Nephron (organoid): ENCODE measurements around the gene ZNF672.
"Not testable (repeated sequence)": the region's sequence is repeated elsewhere in the genome, so short reads cannot be mapped to it uniquely, and the experiment has no call there.

Source experiments
- H3K27ac Mint-ChIP-seq, 3 experiments: 2 replicates each; pipeline ENCODE4 v1.8.0; 2020; ENCODE audit warnings: mixed read lengths in 3 of 3, mild to moderate bottlenecking in 2 of 3, moderate library complexity in 1 of 3
- H3K27me3 Mint-ChIP-seq: 2 replicates; pipeline ENCODE4 v1.8.0; 2021; ENCODE audit warnings: low read depth, mild to moderate bottlenecking, moderate library complexity, mixed read lengths
- H3K36me3 Mint-ChIP-seq: 2 replicates; pipeline ENCODE4 v1.8.0; 2020; ENCODE audit warnings: low read depth, mixed read lengths
- H3K4me1 Mint-ChIP-seq: 2 replicates; pipeline ENCODE4 v1.8.0; 2020; ENCODE audit warnings: mixed read lengths
- H3K4me3 Mint-ChIP-seq, 3 experiments: 2 replicates each; pipeline ENCODE4 v1.8.0; 2020; ENCODE audit warnings: mild to moderate bottlenecking in 3 of 3, mixed read lengths in 3 of 3, moderate library complexity in 2 of 3
- H3K9me3 Mint-ChIP-seq: 2 replicates; pipeline ENCODE4 v1.8.0; 2020; ENCODE audit warnings: mixed read lengths
- TF ChIP-seq, protein P1 (sequence below), 3 experiments: fragments of 200-600 bp; sonication (generic); IDR thresholded peaks; one replicate each; pipeline ENCODE4 v1.5.0; 2021; ENCODE audit warnings: antibody characterized with exemption in 3 of 3; ENCODE audit not compliant: unreplicated experiment in 3 of 3

Gene ZNF672

DNA sequence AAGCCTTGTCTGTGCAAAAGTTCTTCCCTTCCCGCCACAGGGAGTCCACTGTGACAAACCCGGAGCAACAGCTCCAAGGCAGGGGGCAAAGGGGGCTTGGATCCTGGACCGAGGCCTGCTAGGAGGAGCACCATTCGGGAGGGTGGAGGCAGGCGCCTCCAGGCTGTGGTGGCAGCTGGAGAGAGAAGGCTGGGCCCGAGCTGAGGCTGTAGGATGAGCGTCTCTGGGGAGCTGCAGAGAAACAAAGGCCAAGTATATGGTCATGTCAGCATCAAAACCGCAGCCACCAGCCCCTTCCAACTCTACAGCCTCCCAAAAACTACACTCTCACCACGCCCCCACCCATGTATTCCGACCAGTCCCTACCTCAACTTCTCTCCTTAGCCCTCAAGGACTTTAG, 12.9 kb upstream of the ZNF672 start:
- TF ChIP-seq, protein P1, sequence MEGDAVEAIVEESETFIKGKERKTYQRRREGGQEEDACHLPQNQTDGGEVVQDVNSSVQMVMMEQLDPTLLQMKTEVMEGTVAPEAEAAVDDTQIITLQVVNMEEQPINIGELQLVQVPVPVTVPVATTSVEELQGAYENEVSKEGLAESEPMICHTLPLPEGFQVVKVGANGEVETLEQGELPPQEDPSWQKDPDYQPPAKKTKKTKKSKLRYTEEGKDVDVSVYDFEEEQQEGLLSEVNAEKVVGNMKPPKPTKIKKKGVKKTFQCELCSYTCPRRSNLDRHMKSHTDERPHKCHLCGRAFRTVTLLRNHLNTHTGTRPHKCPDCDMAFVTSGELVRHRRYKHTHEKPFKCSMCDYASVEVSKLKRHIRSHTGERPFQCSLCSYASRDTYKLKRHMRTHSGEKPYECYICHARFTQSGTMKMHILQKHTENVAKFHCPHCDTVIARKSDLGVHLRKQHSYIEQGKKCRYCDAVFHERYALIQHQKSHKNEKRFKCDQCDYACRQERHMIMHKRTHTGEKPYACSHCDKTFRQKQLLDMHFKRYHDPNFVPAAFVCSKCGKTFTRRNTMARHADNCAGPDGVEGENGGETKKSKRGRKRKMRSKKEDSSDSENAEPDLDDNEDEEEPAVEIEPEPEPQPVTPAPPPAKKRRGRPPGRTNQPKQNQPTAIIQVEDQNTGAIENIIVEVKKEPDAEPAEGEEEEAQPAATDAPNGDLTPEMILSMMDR (IDR thresholded peaks at IDR 0.05; ENCODE audit: unreplicated experiment in 3 of 3): no peak
- Mint-ChIP-seq H3K9me3 (no peaks in the 10 kb centered on the region), H3K4me3 (peak overlapping the region; percentile 90 to 97 (median 96)), H3K36me3 (peaks cover 31% of the 10 kb centered on the region), H3K27ac (peak overlapping the region; percentile 97 to 99 (median 99)), H3K27me3 (no peaks in the 10 kb centered on the region), H3K4me1 (peaks cover 39% of the 10 kb centered on the region)

DNA sequence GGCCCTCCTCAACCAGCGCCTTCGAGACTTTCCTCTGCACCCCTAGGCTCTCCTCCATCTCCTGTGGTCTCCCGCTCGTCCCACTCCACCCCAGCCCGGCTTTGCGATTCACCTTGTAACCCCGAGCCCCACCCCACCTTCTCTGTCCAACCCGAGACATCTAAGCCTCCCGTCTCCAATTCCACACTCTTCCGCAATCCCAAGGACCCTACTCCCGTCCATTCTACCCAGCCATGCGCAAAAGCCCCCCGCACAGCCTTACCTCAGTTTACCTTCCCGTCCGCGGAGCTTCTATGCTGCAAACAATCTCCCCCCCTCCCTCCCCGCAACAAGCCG, 12.5 kb upstream of the ZNF672 start:
- TF ChIP-seq, protein P1 (IDR thresholded peaks at IDR 0.05; ENCODE audit: unreplicated experiment in 3 of 3): no peak
- H3K4me1 Mint-ChIP-seq: peaks cover 39% of the 10 kb centered on the region
- H3K27ac Mint-ChIP-seq: peak overlapping the region; percentile 97 to 99 (median 99)
- no peaks in the 10 kb centered on the region for H3K27me3 Mint-ChIP-seq
- H3K4me3 Mint-ChIP-seq: peak overlapping the region; percentile 90 to 97 (median 96)
- H3K9me3 Mint-ChIP-seq: no peaks in the 10 kb centered on the region
- H3K36me3 Mint-ChIP-seq: peaks cover 27% of the 10 kb centered on the region

DNA sequence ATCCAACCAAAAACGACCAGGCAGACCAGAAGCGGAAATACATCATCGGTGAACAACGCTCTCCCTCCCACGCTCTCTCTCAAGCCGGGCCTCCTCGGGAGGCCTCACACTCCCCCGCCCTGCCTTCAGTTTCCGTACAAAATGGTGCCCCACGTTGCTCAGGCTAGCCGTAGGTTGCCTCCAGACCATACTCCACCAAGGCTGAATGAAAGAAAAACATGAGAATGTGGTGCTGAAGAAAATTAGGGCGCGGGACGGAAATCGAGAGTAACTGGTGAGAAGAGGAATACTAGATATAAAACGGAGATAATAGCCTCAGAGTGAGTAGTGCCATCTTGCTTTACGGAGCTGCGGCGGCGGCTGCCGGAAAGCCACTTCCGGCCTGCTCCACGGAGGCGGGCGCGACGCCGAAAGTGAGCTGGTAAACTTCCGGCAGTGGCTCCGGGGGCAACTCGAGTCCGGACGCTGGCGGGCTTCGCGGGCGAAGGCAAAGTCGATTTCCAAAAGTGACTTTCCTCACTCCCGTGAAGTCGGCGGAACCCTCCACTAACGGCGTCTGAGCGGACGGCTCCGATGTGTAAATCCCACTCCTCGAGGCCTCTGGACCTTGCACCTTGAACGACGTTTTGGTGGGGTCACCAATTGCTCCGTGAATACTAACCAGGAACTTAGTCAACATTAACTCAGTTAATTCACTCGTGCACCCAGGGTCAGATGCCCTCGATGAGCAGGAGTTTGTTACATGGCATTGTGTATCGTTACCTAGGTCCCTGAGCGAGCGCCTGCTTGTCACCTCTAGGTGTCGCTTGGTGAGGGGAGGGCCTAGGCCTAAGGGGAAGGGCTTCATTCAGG, 11.9 kb upstream of the ZNF672 start, which contains the start of gene SH3BP5L:
Gene SH3BP5L, minus strand, starts transcription at position 7 of the 852 bp plus-strand sequence. CDS start 980 bp downstream, outside the sequence.
- TF ChIP-seq, protein P1 (IDR thresholded peaks at IDR 0.05; ENCODE audit: unreplicated experiment in 3 of 3): peak; percentile 47 to 75 (median 53)
- peak within 1 kb of the TSS; percentile 90 to 97 (median 96) for H3K4me3 Mint-ChIP-seq
- no peaks in the 10 kb centered on the region for H3K9me3 Mint-ChIP-seq
- H3K4me1 Mint-ChIP-seq: peaks cover 39% of the 10 kb centered on the region
- H3K27ac Mint-ChIP-seq: peak within 1 kb of the TSS; percentile 97 to 99 (median 99)
- peaks cover 2% of the 10 kb centered on the region for H3K27me3 Mint-ChIP-seq
- H3K36me3 Mint-ChIP-seq: peaks cover 23% of the 10 kb centered on the region

DNA sequence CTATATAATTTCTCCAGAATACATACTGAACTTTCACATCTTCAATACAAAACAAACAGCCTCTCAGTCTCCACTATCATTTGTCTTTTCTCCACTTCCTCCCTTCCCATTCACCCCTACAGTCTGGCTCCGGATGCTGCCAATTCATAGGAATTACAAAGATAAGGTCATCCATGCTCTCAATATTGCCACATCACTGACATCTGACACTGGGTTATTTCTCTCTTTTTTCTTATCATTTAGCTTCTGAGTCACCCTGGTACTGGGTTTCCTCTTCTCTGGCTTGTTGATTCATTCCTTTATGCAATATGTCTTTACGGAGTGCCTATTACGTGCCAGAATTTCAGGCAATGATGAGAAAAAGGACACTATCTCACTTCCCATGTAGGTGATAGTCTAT, 9.2 kb upstream of the ZNF672 start:
- Mint-ChIP-seq H3K4me3 (peak overlapping the region; percentile 34 to 69 (median 58)), H3K9me3 (no peaks in the 10 kb centered on the region), H3K4me1 (peaks cover 23% of the 10 kb centered on the region), H3K27me3 (peaks cover 10% of the 10 kb centered on the region), H3K27ac (peak overlapping the region in 2 of 3 experiments; percentile 44 to 67), H3K36me3 (peaks cover 10% of the 10 kb centered on the region)
- TF ChIP-seq, protein P1 (IDR thresholded peaks at IDR 0.05; ENCODE audit: unreplicated experiment in 3 of 3): no peak

DNA sequence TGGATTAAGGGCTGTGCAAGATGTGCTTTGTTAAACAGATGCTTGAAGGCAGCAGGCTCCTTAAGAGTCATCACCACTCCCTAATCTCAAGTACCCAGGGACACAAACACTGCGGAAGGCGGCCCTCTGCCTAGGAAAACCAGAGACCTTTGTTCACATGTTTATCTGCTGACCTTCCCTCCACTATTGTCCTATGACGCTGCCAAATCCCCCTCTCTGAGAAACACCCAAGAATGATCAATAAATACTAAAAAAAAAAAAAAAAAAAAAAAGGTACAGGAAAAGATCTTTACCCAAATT, 7.4 kb upstream of the ZNF672 start:
- not testable (repeated sequence) for H3K27ac Mint-ChIP-seq, H3K27me3 Mint-ChIP-seq, H3K9me3 Mint-ChIP-seq, H3K4me3 Mint-ChIP-seq, H3K4me1 Mint-ChIP-seq, H3K36me3 Mint-ChIP-seq

DNA sequence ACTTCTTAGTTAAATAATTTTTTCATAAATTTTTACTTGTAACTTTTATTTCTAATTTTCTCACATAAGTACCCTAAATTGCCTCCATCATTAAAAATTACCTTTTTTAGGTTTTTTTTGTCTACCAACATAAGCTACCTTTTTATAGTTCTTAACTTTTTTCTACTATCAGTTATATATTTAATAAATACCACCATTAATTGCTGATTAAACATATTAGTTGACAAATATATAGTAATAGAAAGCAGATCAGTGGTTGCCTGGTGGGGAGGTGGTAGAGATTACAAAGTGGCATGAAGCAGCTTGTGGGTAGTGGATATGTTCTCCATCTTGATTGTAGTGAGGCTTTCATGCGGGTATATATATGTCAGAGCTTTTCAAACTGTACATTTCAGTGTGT, 6.2 kb upstream of the ZNF672 start:
- Mint-ChIP-seq H3K36me3 (no peaks in the 10 kb centered on the region), H3K9me3 (no peaks in the 10 kb centered on the region), H3K4me3 (no peak overlapping the region), H3K27ac (no peak overlapping the region), H3K4me1 (peaks cover 1% of the 10 kb centered on the region), H3K27me3 (peaks cover 10% of the 10 kb centered on the region)
- TF ChIP-seq, protein P1 (IDR thresholded peaks at IDR 0.05; ENCODE audit: unreplicated experiment in 3 of 3): no peak
